ENCODE measurements around the gene MBP. TPM values are rescaled to one million over a fixed set of nuclear protein-coding genes. Genes with fewer than 3 reads are reported as not detected.

The MBP gene
- total RNA-seq, 1 experiment from 2014 or later, result not detected

GRCh38 chr18:77054288-77054605 lies 78.3 kb downstream of the MBP start:
- H3K27me3 ChIP-seq (replicated peaks; ENCODE audit: insufficient read depth, low read depth, low read length, poor library complexity), result no peaks in the 10 kb centered on the region
- H3K4me1 ChIP-seq (ENCODE audit: insufficient read depth, low read length, poor library complexity, severe bottlenecking), result no peaks in the 10 kb centered on the region
- H3K27ac ChIP-seq (ENCODE audit: low read depth, low read length, poor library complexity, severe bottlenecking), result no peak overlapping the region
- DNase-seq (ENCODE audit: low spot score), result no peak
- no peak overlapping the region for H3K4me3 ChIP-seq (ENCODE audit: low read depth, low read length, poor library complexity, severe bottlenecking)
- ChIA-PET CTCF (no interaction called here), POLR2A (ENCODE audit: low non-redundant PET) (no interaction called here)
- no peaks in the 10 kb centered on the region for H3K9me3 ChIP-seq (ENCODE audit: low read depth, low read length, poor library complexity, severe bottlenecking)
- no peak for TF ChIP-seq CTCF (conservative IDR thresholded peaks at IDR 0.05; ENCODE audit: low read depth, low read length)
- TF ChIP-seq EZH2 (IDR thresholded peaks at IDR 0.05; ENCODE audit: borderline replicate concordance, low read depth, low read length, poor library complexity, severe bottlenecking), result no peak
- intact Hi-C loops (cut with micrococcal nuclease; ENCODE audit: unreplicated experiment), result loop anchor here (2.0 kb wide), 1 partner anchor 53 kb away; no protein-coding TSS in a partner anchor
- no TSS peak for BruUV-seq (replicated peaks)
- no peaks in the 10 kb centered on the region for H3K36me3 ChIP-seq (ENCODE audit: insufficient read depth, low read length, poor library complexity, severe bottlenecking)

GRCh38 chr18:77053616-77054287 lies 78.8 kb downstream of the MBP start:
- POLR2A ChIA-PET (ENCODE audit: low non-redundant PET), result no interaction called here
- no peaks in the 10 kb centered on the region for H3K27me3 ChIP-seq (replicated peaks; ENCODE audit: insufficient read depth, low read depth, low read length, poor library complexity)
- no peaks in the 10 kb centered on the region for H3K36me3 ChIP-seq (ENCODE audit: insufficient read depth, low read length, poor library complexity, severe bottlenecking)
- CTCF ChIA-PET, result no interaction called here
- no TSS peak for BruUV-seq (replicated peaks)
- intact Hi-C loops (cut with micrococcal nuclease; ENCODE audit: unreplicated experiment), result loop anchor here (2.0 kb wide), 1 partner anchor 53 kb away; no protein-coding TSS in a partner anchor
- no peaks in the 10 kb centered on the region for H3K9me3 ChIP-seq (ENCODE audit: low read depth, low read length, poor library complexity, severe bottlenecking)
- H3K4me1 ChIP-seq (ENCODE audit: insufficient read depth, low read length, poor library complexity, severe bottlenecking), result no peaks in the 10 kb centered on the region
- no peak overlapping the region for H3K27ac ChIP-seq (ENCODE audit: low read depth, low read length, poor library complexity, severe bottlenecking)
- no peak for DNase-seq (ENCODE audit: low spot score)
- no peak overlapping the region for H3K4me3 ChIP-seq (ENCODE audit: low read depth, low read length, poor library complexity, severe bottlenecking)
- TF ChIP-seq EZH2 (IDR thresholded peaks at IDR 0.05; ENCODE audit: borderline replicate concordance, low read depth, low read length, poor library complexity, severe bottlenecking), result no peak
- no peak for TF ChIP-seq CTCF (conservative IDR thresholded peaks at IDR 0.05; ENCODE audit: low read depth, low read length)

- no peak overlapping the region for H3K4me3 ChIP-seq (ENCODE audit: low read depth, low read length, poor library complexity, severe bottlenecking)
- TF ChIP-seq EZH2 (IDR thresholded peaks at IDR 0.05; ENCODE audit: borderline replicate concordance, low read depth, low read length, poor library complexity, severe bottlenecking) (no peak), CTCF (conservative IDR thresholded peaks at IDR 0.05; ENCODE audit: low read depth, low read length) (no peak)
- ChIA-PET CTCF (no interaction called here), POLR2A (ENCODE audit: low non-redundant PET) (no interaction called here)
- no peak for DNase-seq (ENCODE audit: low spot score)
- no peaks in the 10 kb centered on the region for H3K27me3 ChIP-seq (replicated peaks; ENCODE audit: insufficient read depth, low read depth, low read length, poor library complexity)
- H3K4me1 ChIP-seq (ENCODE audit: insufficient read depth, low read length, poor library complexity, severe bottlenecking), result no peaks in the 10 kb centered on the region
- no peak overlapping the region for H3K27ac ChIP-seq (ENCODE audit: low read depth, low read length, poor library complexity, severe bottlenecking)
- intact Hi-C loops (cut with micrococcal nuclease; ENCODE audit: unreplicated experiment), result no loop called here
- no peaks in the 10 kb centered on the region for H3K36me3 ChIP-seq (ENCODE audit: insufficient read depth, low read length, poor library complexity, severe bottlenecking)
- H3K9me3 ChIP-seq (ENCODE audit: low read depth, low read length, poor library complexity, severe bottlenecking), result no peaks in the 10 kb centered on the region
- BruUV-seq (replicated peaks), result no TSS peak
Observed at GRCh38 chr18:77052983-77053309, 79.6 kb downstream of the MBP start.
